ENCODE results near the gene CHD1. TPM values are rescaled to one million over a fixed set of nuclear protein-coding genes. Genes with fewer than 3 reads are reported as not detected.

CHD1 gene
- total RNA-seq, 1 experiment from 2014 or later = 51.3 TPM

DNA sequence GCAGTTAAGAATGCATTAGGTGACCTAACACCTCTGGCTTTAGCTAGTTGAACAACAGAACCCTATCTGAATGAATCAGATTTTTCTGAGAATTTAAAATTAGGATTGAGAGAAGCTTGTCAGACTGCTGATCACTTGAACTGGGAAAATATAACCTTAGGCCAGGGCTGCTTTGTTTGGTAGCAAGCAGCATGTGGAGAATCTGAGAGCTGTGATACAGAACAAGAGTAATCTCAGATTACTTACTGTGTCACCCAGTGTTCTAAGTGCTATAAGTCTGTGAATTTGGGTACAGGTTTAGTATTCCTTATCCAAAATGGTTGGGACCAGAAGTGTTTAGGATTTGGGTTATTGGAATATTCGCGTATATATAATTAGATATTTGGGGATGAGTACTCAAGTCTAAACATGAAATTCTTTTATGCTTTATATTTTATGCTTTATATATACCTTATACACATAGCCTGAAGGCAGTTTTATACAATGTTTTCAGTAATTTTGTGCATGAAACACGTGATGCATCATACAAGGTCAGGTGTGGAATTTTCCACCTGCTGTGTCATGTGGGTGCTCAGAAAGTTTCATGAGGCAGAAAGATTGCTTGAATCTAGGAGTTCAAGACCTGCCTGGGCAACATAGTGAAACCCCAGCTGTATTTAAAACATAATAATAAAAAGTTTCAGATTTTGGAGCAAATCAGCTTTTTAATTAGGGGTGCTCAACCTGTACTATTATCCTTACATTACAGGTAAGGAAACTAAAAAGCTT is 8.3 kb upstream of the CHD1 start:
- DNase-seq (ENCODE audit: low read depth) = no peak

GRCh38 chr5:98935206-98935605 is 6.4 kb upstream of the CHD1 start:
- no peak for DNase-seq (ENCODE audit: low read depth)

DNA sequence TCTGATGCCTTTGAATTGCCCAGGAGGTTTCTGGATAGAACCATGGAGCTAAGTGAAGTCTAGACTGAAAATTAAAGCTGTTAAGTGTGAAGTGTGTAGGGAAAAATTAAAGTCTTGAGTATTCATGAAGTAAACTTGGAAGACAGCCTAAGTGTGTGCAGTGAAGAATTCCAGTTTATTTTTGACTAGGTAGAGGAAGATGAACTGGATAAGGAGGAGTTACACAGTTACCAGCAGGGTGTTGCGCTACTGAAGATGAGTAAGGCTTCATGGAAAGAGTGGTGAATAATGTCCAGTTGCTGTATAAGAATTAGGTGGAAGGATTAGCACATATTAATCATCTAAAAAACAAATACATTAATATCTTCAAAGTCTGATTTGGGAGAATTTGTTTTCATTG is 5.7 kb upstream of the CHD1 start:
- DNase-seq (ENCODE audit: low read depth) = no peak

DNA sequence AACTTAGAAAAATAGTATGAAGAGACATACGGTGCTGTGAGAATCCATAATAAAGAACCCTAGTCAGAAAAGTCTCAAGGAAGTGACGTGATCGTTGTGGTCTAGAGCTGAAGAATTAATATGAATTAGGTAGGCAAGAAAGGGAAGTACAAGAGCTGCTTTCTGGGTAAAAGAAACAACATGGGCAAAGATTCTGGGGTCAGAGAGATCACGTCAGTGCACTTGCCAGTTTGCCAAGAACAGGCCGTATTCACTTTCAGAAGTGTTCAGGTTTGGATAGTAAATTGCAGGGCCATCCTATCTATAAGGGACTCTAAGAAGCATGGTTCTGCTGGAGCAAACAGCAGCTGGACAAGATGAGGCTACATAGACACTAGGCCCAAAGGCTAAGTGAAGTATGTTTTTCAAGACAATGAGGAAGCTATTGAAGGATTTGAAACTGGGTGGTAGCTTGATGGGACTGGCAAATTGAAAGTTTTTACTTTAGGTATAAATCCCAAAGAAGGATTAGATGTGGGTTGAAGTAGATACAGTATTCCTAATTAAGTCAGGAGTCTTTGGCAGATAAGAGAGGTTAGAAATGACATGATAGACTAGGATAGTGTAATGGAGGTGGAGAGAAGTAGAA is 4.8 kb upstream of the CHD1 start:
- DNase-seq (ENCODE audit: low read depth) = no peak

GRCh38 chr5:98930972-98931762 is 2.4 kb upstream of the CHD1 start:
- DNase-seq (ENCODE audit: low read depth) = no peak

GRCh38 chr5:98929710-98930298 is 997 bp upstream of the CHD1 start:
- DNase-seq (ENCODE audit: low read depth) = no peak

DNA sequence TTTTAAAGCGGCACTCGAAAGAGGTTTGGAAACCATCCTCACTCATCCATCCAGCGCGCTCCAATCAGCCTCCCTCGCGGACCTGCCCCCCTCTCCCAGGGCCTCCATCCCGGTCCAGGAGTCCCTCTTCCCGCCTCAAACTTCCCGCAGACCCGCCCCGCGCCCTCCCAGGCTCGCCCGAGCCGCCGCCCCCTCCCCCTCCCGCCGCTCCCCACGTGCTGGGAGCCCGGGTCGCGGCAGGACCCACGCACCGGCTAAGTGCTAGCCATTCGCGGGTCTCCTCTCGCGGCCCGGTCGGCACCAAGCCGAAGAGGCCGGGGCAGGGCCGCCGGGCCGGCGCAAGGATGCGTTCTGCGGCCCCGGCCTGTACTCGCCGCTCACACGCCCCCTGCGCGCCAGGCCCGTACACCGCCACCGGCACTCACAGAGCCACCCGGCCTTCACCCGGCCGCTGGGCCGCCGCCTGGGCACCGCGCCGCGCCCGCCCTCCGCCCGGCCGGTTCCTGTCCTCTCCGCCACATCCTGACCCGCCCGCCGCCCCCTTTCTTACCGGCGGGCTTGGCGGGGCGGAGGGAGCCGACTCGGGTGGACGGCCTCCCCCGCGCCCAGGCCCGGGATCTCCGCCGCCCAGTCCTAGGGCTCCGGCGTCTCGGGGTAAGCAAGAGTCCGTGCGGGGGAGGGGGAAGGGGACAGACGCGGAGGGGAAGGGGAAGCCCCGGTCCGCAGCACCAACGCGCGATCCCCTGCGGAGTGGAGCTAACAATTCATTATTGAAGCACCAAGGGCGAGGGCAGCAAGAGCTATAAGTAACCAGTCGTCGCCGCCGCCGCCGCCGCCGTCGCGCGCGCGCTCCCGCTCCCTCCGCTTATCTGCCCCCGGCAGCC is 576 bp downstream of the CHD1 start:
- DNase-seq (ENCODE audit: low read depth) = peak; percentile 74

- DNase-seq (ENCODE audit: low read depth) = peak; percentile 64
Measured at GRCh38 chr5:98927242-98927988, 1.4 kb downstream of the CHD1 start.

DNA sequence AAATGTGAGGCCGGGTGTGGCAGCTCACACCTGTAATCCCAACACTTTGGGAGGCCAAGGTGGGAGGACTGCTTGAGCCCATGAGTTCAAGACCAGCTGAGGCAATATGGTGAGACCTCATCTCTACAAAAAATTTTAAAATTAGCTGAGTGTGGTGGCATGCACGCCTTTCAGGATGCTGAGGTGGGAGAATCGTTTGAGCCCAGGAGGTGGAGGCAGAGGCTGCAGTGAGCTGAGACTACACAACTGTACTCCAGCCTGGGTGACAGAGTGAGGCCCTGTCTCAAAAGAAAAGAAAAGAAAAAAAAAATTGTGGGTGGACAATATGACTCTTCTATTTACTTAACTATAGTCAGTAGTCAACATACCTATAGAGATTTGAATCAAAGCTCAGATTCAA is 4.8 kb downstream of the CHD1 start:
- DNase-seq (ENCODE audit: low read depth) = no peak

- DNase-seq (ENCODE audit: low read depth) = no peak
Measured at GRCh38 chr5:98921947-98922505, 6.8 kb downstream of the CHD1 start.

DNA sequence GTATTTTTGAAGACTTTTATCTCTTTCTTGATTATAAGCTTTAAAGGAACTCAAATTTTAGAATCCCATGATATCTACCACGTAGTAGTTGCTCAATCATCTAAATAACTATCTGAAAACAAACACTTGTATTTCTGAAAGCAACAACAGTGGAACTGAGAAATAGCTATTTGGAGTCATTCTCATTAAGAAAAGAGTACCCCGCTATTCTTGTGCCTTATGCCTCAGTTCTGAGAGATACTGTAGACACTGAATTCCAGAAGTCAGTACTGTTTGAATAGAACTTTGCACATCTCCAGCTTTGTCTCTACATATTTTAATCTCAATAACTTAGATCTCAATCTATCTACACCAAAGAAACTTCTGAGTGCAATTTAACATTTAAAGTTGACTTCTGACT is 11.4 kb downstream of the CHD1 start:
- DNase-seq (ENCODE audit: low read depth) = no peak

- no peak for DNase-seq (ENCODE audit: low read depth)
Measured at GRCh38 chr5:98916540-98916939, 12.3 kb downstream of the CHD1 start.

DNA sequence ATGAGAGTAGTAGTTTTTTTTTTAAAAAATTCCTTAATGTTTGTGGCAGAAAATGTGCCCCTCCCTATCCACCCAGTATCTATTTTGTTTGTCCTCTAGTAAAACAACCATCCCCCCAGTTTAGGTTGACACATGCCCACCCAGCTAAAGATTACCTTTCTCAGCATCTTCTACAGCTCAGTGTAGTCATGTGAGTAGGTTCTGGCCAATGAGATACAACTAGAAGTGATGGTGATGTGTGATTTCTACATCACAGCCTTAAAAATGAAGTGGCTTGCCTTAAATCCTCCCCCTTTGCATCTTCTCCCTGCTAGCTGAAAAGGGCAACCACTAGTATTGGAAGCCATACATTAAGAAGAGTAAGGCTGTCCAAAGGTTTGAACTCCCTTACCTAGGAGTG is 14.9 kb downstream of the CHD1 start:
- no peak for DNase-seq (ENCODE audit: low read depth)

- no peak for DNase-seq (ENCODE audit: low read depth)
Measured at GRCh38 chr5:98911280-98912040, 17.3 kb downstream of the CHD1 start.

DNA sequence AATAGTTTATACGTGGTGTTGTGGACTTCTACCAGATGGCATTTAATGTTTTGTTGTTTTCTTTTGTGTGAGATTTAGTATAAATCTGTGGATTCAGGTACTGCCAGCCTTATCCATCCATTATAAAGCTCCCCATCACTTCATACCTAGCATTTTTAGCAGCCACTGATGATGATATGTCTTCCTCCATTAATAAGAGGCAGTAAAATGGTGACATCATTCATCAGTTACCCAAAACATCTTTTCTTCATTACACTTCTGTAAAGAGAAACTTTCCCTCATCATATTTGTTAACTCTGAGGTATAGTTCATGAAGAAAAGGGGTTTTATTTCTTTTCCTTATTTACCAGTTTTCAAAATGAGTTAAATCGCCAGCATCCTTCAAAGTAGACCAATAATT is 19.4 kb downstream of the CHD1 start:
- DNase-seq (ENCODE audit: low read depth) = no peak

DNA sequence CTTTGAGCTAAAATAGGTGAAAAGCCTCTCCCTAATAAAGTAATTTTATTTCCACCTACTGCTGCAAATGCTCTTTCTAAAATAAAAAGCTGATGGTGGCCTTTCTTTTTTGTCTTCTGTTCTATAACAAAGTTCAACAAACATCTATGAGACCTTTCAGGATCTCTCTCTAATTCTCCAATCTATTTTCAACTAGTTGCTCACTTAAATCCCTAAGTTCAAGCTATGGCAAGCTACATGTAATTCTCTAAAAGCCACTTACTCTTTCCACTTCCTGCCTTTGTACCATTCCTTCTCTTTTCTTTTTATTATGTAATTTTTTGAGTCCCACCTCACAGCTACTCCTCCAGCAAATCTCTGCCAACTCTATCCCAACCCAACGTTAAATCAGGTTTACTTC is 20.9 kb downstream of the CHD1 start:
- DNase-seq (ENCODE audit: low read depth) = no peak

GRCh38 chr5:98906756-98907355 is 22.0 kb downstream of the CHD1 start:
- no peak for DNase-seq (ENCODE audit: low read depth)

GRCh38 chr5:98905857-98906688 is 22.7 kb downstream of the CHD1 start:
- peak; percentile 7 for DNase-seq (ENCODE audit: low read depth)

Data from Daoy (cell line).